ENCODE measurements around the gene PAX5.

PAX5 gene

GRCh38 chr9:36941441-36941840 is 92.6 kb downstream of the PAX5 start:
- no peaks in the 10 kb centered on the region for H3K36me3 ChIP-seq (ENCODE audit: insufficient read depth, low read depth, low read length)
- H3K4me1 ChIP-seq (ENCODE audit: insufficient read depth, low read length), result peaks cover 15% of the 10 kb centered on the region

GRCh38 chr9:36940881-36941280 is 93.2 kb downstream of the PAX5 start:
- Histone ChIP-seq H3K27ac (ENCODE audit: low read length) (no peak overlapping the region), H3K4me1 (ENCODE audit: insufficient read depth, low read length) (peaks cover 15% of the 10 kb centered on the region), H3K4me3 (ENCODE audit: low read length) (no peak overlapping the region), H3K9ac (ENCODE audit: low read depth, low read length) (no peak overlapping the region), H3K36me3 (ENCODE audit: insufficient read depth, low read depth, low read length) (no peaks in the 10 kb centered on the region), H3K27me3 (ENCODE audit: insufficient read depth, low read length) (peaks cover 8% of the 10 kb centered on the region; the same call in 1 of the 2 replicates), H3K9me3 (ENCODE audit: insufficient read depth, low read depth, low read length) (no peaks in the 10 kb centered on the region)

More at GRCh38 chr9:36941441-36941840, 92.6 kb downstream of the PAX5 start:
- Histone ChIP-seq H3K9ac (ENCODE audit: low read depth, low read length) (no peak overlapping the region), H3K9me3 (ENCODE audit: insufficient read depth, low read depth, low read length) (no peaks in the 10 kb centered on the region), H3K27ac (ENCODE audit: low read length) (no peak overlapping the region), H3K27me3 (ENCODE audit: insufficient read depth, low read length) (peaks cover 8% of the 10 kb centered on the region; the same call in 1 of the 2 replicates), H3K4me3 (ENCODE audit: low read length) (no peak overlapping the region)

GRCh38 chr9:36940500-36940853 is 93.6 kb downstream of the PAX5 start:
- no peak overlapping the region for H3K4me3 ChIP-seq (ENCODE audit: low read length)
- H3K9me3 ChIP-seq (ENCODE audit: insufficient read depth, low read depth, low read length), result no peaks in the 10 kb centered on the region
- H3K27ac ChIP-seq (ENCODE audit: low read length), result no peak overlapping the region
- no peaks in the 10 kb centered on the region for H3K36me3 ChIP-seq (ENCODE audit: insufficient read depth, low read depth, low read length)
- H3K4me1 ChIP-seq (ENCODE audit: insufficient read depth, low read length), result peaks cover 15% of the 10 kb centered on the region
- H3K27me3 ChIP-seq (ENCODE audit: insufficient read depth, low read length), result peaks cover 8% of the 10 kb centered on the region; the same call in 1 of the 2 replicates
- no peak overlapping the region for H3K9ac ChIP-seq (ENCODE audit: low read depth, low read length)

- H3K27ac ChIP-seq (ENCODE audit: low read length), result no peak overlapping the region
- H3K4me1 ChIP-seq (ENCODE audit: insufficient read depth, low read length), result peaks cover 15% of the 10 kb centered on the region
- no peak overlapping the region for H3K4me3 ChIP-seq (ENCODE audit: low read length)
- H3K27me3 ChIP-seq (ENCODE audit: insufficient read depth, low read length), result peaks cover 8% of the 10 kb centered on the region; the same call in 1 of the 2 replicates
- H3K9ac ChIP-seq (ENCODE audit: low read depth, low read length), result no peak overlapping the region
- no peaks in the 10 kb centered on the region for H3K36me3 ChIP-seq (ENCODE audit: insufficient read depth, low read depth, low read length)
- H3K9me3 ChIP-seq (ENCODE audit: insufficient read depth, low read depth, low read length), result no peaks in the 10 kb centered on the region
These were observed 94.2 kb downstream of the PAX5 start for GRCh38 chr9:36939655-36940499.

- Histone ChIP-seq H3K9ac (ENCODE audit: low read depth, low read length) (no peak overlapping the region), H3K36me3 (ENCODE audit: insufficient read depth, low read depth, low read length) (no peaks in the 10 kb centered on the region)
These were observed 94.9 kb downstream of the PAX5 start for GRCh38 chr9:36939214-36939613.

GRCh38 chr9:36938617-36939016 is 95.5 kb downstream of the PAX5 start:
- no peak overlapping the region for H3K27ac ChIP-seq (ENCODE audit: low read length)
- H3K27me3 ChIP-seq (ENCODE audit: insufficient read depth, low read length), result peaks cover 8% of the 10 kb centered on the region; the same call in 1 of the 2 replicates
- no peaks in the 10 kb centered on the region for H3K9me3 ChIP-seq (ENCODE audit: insufficient read depth, low read depth, low read length)
- H3K9ac ChIP-seq (ENCODE audit: low read depth, low read length), result no peak overlapping the region
- no peaks in the 10 kb centered on the region for H3K36me3 ChIP-seq (ENCODE audit: insufficient read depth, low read depth, low read length)
- H3K4me3 ChIP-seq (ENCODE audit: low read length), result no peak overlapping the region
- peaks cover 15% of the 10 kb centered on the region for H3K4me1 ChIP-seq (ENCODE audit: insufficient read depth, low read length)

More at GRCh38 chr9:36939214-36939613, 94.9 kb downstream of the PAX5 start:
- Histone ChIP-seq H3K27ac (ENCODE audit: low read length) (no peak overlapping the region), H3K4me3 (ENCODE audit: low read length) (no peak overlapping the region), H3K9me3 (ENCODE audit: insufficient read depth, low read depth, low read length) (no peaks in the 10 kb centered on the region), H3K27me3 (ENCODE audit: insufficient read depth, low read length) (peaks cover 8% of the 10 kb centered on the region; the same call in 1 of the 2 replicates), H3K4me1 (ENCODE audit: insufficient read depth, low read length) (peaks cover 15% of the 10 kb centered on the region)

- peaks cover 8% of the 10 kb centered on the region; the same call in 1 of the 2 replicates for H3K27me3 ChIP-seq (ENCODE audit: insufficient read depth, low read length)
- peaks cover 15% of the 10 kb centered on the region for H3K4me1 ChIP-seq (ENCODE audit: insufficient read depth, low read length)
- no peak overlapping the region for H3K27ac ChIP-seq (ENCODE audit: low read length)
- H3K36me3 ChIP-seq (ENCODE audit: insufficient read depth, low read depth, low read length), result no peaks in the 10 kb centered on the region
- H3K4me3 ChIP-seq (ENCODE audit: low read length), result no peak overlapping the region
- no peak overlapping the region for H3K9ac ChIP-seq (ENCODE audit: low read depth, low read length)
- no peaks in the 10 kb centered on the region for H3K9me3 ChIP-seq (ENCODE audit: insufficient read depth, low read depth, low read length)
These were observed 96.1 kb downstream of the PAX5 start for GRCh38 chr9:36937951-36938350.

GRCh38 chr9:36937346-36937745 is 96.7 kb downstream of the PAX5 start:
- H3K27ac ChIP-seq (ENCODE audit: low read length), result no peak overlapping the region
- no peak overlapping the region for H3K9ac ChIP-seq (ENCODE audit: low read depth, low read length)
- peaks cover 8% of the 10 kb centered on the region; the same call in 1 of the 2 replicates for H3K27me3 ChIP-seq (ENCODE audit: insufficient read depth, low read length)
- H3K9me3 ChIP-seq (ENCODE audit: insufficient read depth, low read depth, low read length), result no peaks in the 10 kb centered on the region
- no peaks in the 10 kb centered on the region for H3K36me3 ChIP-seq (ENCODE audit: insufficient read depth, low read depth, low read length)
- peaks cover 15% of the 10 kb centered on the region for H3K4me1 ChIP-seq (ENCODE audit: insufficient read depth, low read length)
- H3K4me3 ChIP-seq (ENCODE audit: low read length), result no peak overlapping the region

GRCh38 chr9:36936498-36936831 is 97.6 kb downstream of the PAX5 start:
- Histone ChIP-seq H3K4me3 (ENCODE audit: low read length) (no peak overlapping the region), H3K4me1 (ENCODE audit: insufficient read depth, low read length) (peaks cover 15% of the 10 kb centered on the region), H3K36me3 (ENCODE audit: insufficient read depth, low read depth, low read length) (no peaks in the 10 kb centered on the region), H3K9me3 (ENCODE audit: insufficient read depth, low read depth, low read length) (no peaks in the 10 kb centered on the region; the same call in 1 of the 2 replicates), H3K27ac (ENCODE audit: low read length) (no peak overlapping the region), H3K27me3 (ENCODE audit: insufficient read depth, low read length) (peaks cover 8% of the 10 kb centered on the region; the same call in 1 of the 2 replicates), H3K9ac (ENCODE audit: low read depth, low read length) (no peak overlapping the region)

- H3K36me3 ChIP-seq (ENCODE audit: insufficient read depth, low read depth, low read length), result no peaks in the 10 kb centered on the region
- H3K4me3 ChIP-seq (ENCODE audit: low read length), result no peak overlapping the region
- no peaks in the 10 kb centered on the region; the same call in 1 of the 2 replicates for H3K9me3 ChIP-seq (ENCODE audit: insufficient read depth, low read depth, low read length)
- no peak overlapping the region for H3K27ac ChIP-seq (ENCODE audit: low read length)
- H3K4me1 ChIP-seq (ENCODE audit: insufficient read depth, low read length), result peaks cover 15% of the 10 kb centered on the region
- H3K27me3 ChIP-seq (ENCODE audit: insufficient read depth, low read length), result peaks cover 8% of the 10 kb centered on the region; the same call in 1 of the 2 replicates
- H3K9ac ChIP-seq (ENCODE audit: low read depth, low read length), result no peak overlapping the region
These were observed 98.1 kb downstream of the PAX5 start for GRCh38 chr9:36935768-36936497.

GRCh38 chr9:36935332-36935731 is 98.7 kb downstream of the PAX5 start:
- Histone ChIP-seq H3K4me3 (ENCODE audit: low read length) (no peak overlapping the region), H3K36me3 (ENCODE audit: insufficient read depth, low read depth, low read length) (no peaks in the 10 kb centered on the region), H3K9ac (ENCODE audit: low read depth, low read length) (no peak overlapping the region), H3K27ac (ENCODE audit: low read length) (no peak overlapping the region), H3K9me3 (ENCODE audit: insufficient read depth, low read depth, low read length) (no peaks in the 10 kb centered on the region; the same call in 1 of the 2 replicates), H3K27me3 (ENCODE audit: insufficient read depth, low read length) (peaks cover 8% of the 10 kb centered on the region; the same call in 1 of the 2 replicates), H3K4me1 (ENCODE audit: insufficient read depth, low read length) (peaks cover 15% of the 10 kb centered on the region)
